K562 (cell line): Measurements from ENCODE around the gene HCN4. TPM values are rescaled to one million over a fixed set of nuclear protein-coding genes. Genes with fewer than 3 reads are reported as not detected.

ENCODE experiments used
- ATAC-seq: fragments of 200-7000 bp; cut with Tn5 transposase; 3 replicates; pipeline ENCODE4 v1.9.1; 2020; ENCODE audit warnings: moderate library complexity
- BruUV-seq: library from RNA; stranded (reverse); fragments of 400-500 nt; replicated peaks from 2 replicates; lab custom pipeline; 2021; lab: Mats Ljungman, UMichigan
- CTCF ChIA-PET: fragments of 300-600 bp; formaldehyde crosslinking; extraction: SDS; loops from one replicate; lab custom pipeline; 2021; ENCODE audit warnings: low intra/inter-chr PET ratio; lab: Yijun Ruan, JAX
- POLR2A ChIA-PET: fragments of 300-600, 350-650 bp; sonication (Branson Sonifier 250); formaldehyde crosslinking; extraction: SDS; loops from one replicate; lab custom pipeline; 2021; ENCODE audit warnings: antibody characterized with exemption, inconsistent platforms; lab: Yijun Ruan, JAX
- DNase-seq, 4 experiments: peaks; one replicate each; pipeline versions ENCODE4 v3.0.0 to v3.0.0-alpha.2; 2011 to 2018; ENCODE audit warnings: low spot score in 3 of 4, mixed read lengths in 3 of 4; ENCODE audit errors: extremely low read depth in 1 of 4
- FAIRE-seq: peaks from 2 replicates; lab custom pipeline; 2011; peaks lifted over from hg19 to GRCh38; lab: Jason Lieb, UNC
- H2AFZ ChIP-seq: 2 replicates; pipeline ENCODE4 v1.6.0; 2011; ENCODE audit warnings: low read depth, low read length, control low read depth, inconsistent platforms
- H3K27ac ChIP-seq: fragments of 200-600 bp; 3 replicates; pipeline ENCODE4 v1.8.0; 2011; ENCODE audit warnings: low read depth, mild to moderate bottlenecking, control low read depth, inconsistent platforms, low read length, moderate library complexity, mixed read lengths; ENCODE audit errors: extremely low read depth
- H3K27me3 ChIP-seq, 2 experiments: fragments of 300-600 bp in 1 of 2; 2 replicates in 1 of 2; 3 replicates in 1 of 2; pipeline versions ENCODE4 v1.6.0 to v1.8.0; 2011; ENCODE audit warnings: inconsistent platforms in 2 of 2, low read length in 2 of 2, mild to moderate bottlenecking in 1 of 2, mixed read lengths in 1 of 2, moderate library complexity in 1 of 2; ENCODE audit not compliant: control insufficient read depth in 2 of 2, insufficient read depth in 2 of 2
- H3K36me3 ChIP-seq: fragments of 300-600 bp; 3 replicates; pipeline ENCODE4 v1.8.0; 2011; ENCODE audit warnings: mild to moderate bottlenecking, low read length, inconsistent platforms; ENCODE audit not compliant: control insufficient read depth, insufficient read depth
- H3K4me1 ChIP-seq, 2 experiments: fragments of 200-600 bp in 1 of 2; replicated peaks in 1 of 2; 2 replicates in 1 of 2; 3 replicates in 1 of 2; pipeline versions ENCODE4 v1.5.1 to v1.8.0; 2011; ENCODE audit warnings: inconsistent platforms in 2 of 2, low read length in 2 of 2, mild to moderate bottlenecking in 1 of 2, mixed read lengths in 1 of 2, moderate library complexity in 1 of 2; ENCODE audit not compliant: control insufficient read depth in 2 of 2, insufficient read depth in 2 of 2
- H3K4me2 ChIP-seq: 2 replicates; pipeline ENCODE4 v1.6.1; 2011; ENCODE audit warnings: low read length, control low read depth, inconsistent platforms, mixed read lengths; ENCODE audit not compliant: insufficient read depth
- H3K4me3 ChIP-seq: fragments of 200-600 bp; sonication (generic), shearing (Covaris generic); 2 replicates; pipeline ENCODE4 v1.5.1; 2016; ENCODE audit warnings: control low read depth, inconsistent platforms
- H3K79me2 ChIP-seq: fragments of 200-600 bp; 3 replicates; pipeline ENCODE4 v1.8.0; 2011; ENCODE audit warnings: low read length, inconsistent platforms; ENCODE audit not compliant: control insufficient read depth, insufficient read depth
- H3K9ac ChIP-seq, 2 experiments: 2 replicates each; pipeline versions ENCODE4 v1.6.0 to v1.6.1; 2011; ENCODE audit warnings: low read depth in 2 of 2, low read length in 2 of 2, control low read depth in 1 of 2, inconsistent platforms in 1 of 2, mild to moderate bottlenecking in 1 of 2, mixed read lengths in 1 of 2; ENCODE audit not compliant: insufficient read depth in 1 of 2
- H3K9me1 ChIP-seq: one replicate; pipeline ENCODE4 v1.6.0; 2011; ENCODE audit warnings: inconsistent platforms, mild to moderate bottlenecking, low read length, moderate library complexity; ENCODE audit not compliant: control insufficient read depth, insufficient read depth
- H3K9me3 ChIP-seq: replicated peaks from 2 replicates; pipeline ENCODE4 v1.5.1; 2011; ENCODE audit warnings: low read depth, low read length, inconsistent platforms; ENCODE audit not compliant: control insufficient read depth, insufficient read depth
- H4K20me1 ChIP-seq: replicated peaks from 2 replicates; pipeline ENCODE4 v1.6.1; 2011; ENCODE audit warnings: low read length, inconsistent platforms, mixed read lengths; ENCODE audit not compliant: control insufficient read depth, insufficient read depth
- ATF1 ChIP-seq, 2 experiments: fragments of 450-650 bp in 1 of 2; IDR thresholded peaks; 2 replicates each; pipeline ENCODE4 v1.6.1; 2016; ENCODE audit warnings: missing compliant biosample characterization in 1 of 2, missing genetic modification characterization in 1 of 2
- CEBPZ ChIP-seq: fragments of 150-350 bp; IDR thresholded peaks from 2 replicates; pipeline ENCODE4 v1.6.1; 2014; ENCODE audit warnings: low read depth, mild to moderate bottlenecking, low read length, borderline replicate concordance
- DEAF1 ChIP-seq: fragments of 450-650 bp; formaldehyde crosslinking; IDR thresholded peaks from 2 replicates; pipeline ENCODE4 v1.4.0; 2020; ENCODE audit warnings: mild to moderate bottlenecking, moderate library complexity
- ILF3 ChIP-seq: fragments of 450-650 bp; IDR thresholded peaks from 2 replicates; pipeline ENCODE4 v1.6.1; 2018; ENCODE audit warnings: antibody characterized with exemption, mild to moderate bottlenecking, moderate library complexity, borderline replicate concordance
- THRA ChIP-seq: fragments of 450-650 bp; IDR thresholded peaks from 2 replicates; pipeline ENCODE4 v1.6.1; 2017; ENCODE audit warnings: mild to moderate bottlenecking, moderate library complexity
- UBTF ChIP-seq, 2 experiments: IDR thresholded peaks; 2 replicates each; pipeline ENCODE4 v1.6.1; 2012; ENCODE audit warnings: improper control_type of control experiment in 2 of 2, low read depth in 2 of 2, low read length in 2 of 2, borderline replicate concordance in 1 of 2
- VEZF1 ChIP-seq: fragments of 200-800 bp; sonication (Bioruptor generic); IDR thresholded peaks from 2 replicates; pipeline ENCODE4 v1.6.1; 2017; ENCODE audit warnings: missing genetic modification characterization, missing compliant biosample characterization
- XRCC4 ChIP-seq: IDR thresholded peaks from one replicate; pipeline ENCODE4 v1.6.1; 2011; ENCODE audit not compliant: insufficient read depth, insufficient read length; ENCODE audit errors: extremely low read depth
- ZNF174 ChIP-seq: fragments of 250-450 bp; sonication (Bioruptor Pico); IDR thresholded peaks from 2 replicates; pipeline ENCODE4 v1.4.0; 2020; ENCODE audit warnings: mild to moderate bottlenecking
- WGBS: fragments of 100-300 bp; shearing (Covaris generic); methylation state at CpG from one replicate; pipeline ENCODE4 v1.1.6; 2016; ENCODE audit warnings: low coverage, mixed read lengths; ENCODE audit not compliant: insufficient coverage; ENCODE audit errors: missing lambda C conversion rate; 5-methylcytosine and 5-hydroxymethylcytosine counted together
- in situ Hi-C: fragments of 300-500 bp; cut with MboI; formaldehyde crosslinking; loops from 4 replicates; pipeline ENCODE4 v1.15.0; 2018; ENCODE audit warnings: inconsistent platforms, mixed read lengths
- intact Hi-C: fragments of 100-400 bp; cut with micrococcal nuclease; formaldehyde crosslinking; loops from 2 replicates; pipeline ENCODE4 v1.14.2; 2022
- polyA plus RNA-seq, 8 experiments: library from polyadenylated mRNA; depleted of rRNA in 4 of 8; stranded (reverse) in 5 of 8; unstranded in 3 of 8; fragments of >200 nt; fragmentation: Nextera tagmentation in 2 of 8; fragmentation: Illumina TruSeq in 1 of 8; extraction: Ambion mirVana in 2 of 8; extraction: Trizol in 1 of 8; gene quantifications; 2 replicates each; pipeline versions ENCODE4 v1.2.1 to v1.2.3, GENCODE V29; 2011 to 2014; ENCODE audit warnings: inconsistent platforms in 1 of 8, missing spikeins in 1 of 8
- total RNA-seq, 7 experiments: library from RNA; depleted of rRNA in 6 of 7; stranded (reverse); fragments of >200 nt in 6 of 7; fragmentation: Illumina TruSeq in 2 of 7; extraction: Trizol in 2 of 7; gene quantifications; 2 replicates each; pipeline versions ENCODE4 v1.2.1 to v1.2.3, GENCODE V29; 2011 to 2021; ENCODE audit warnings: low replicate concordance in 1 of 7

The HCN4 gene
- total and polyA plus RNA-seq, 9 of the 15 experiments (the other 6 are each of a cell fraction or from before 2014, with no cell fraction given), result not detected

- ChIA-PET POLR2A (interaction anchor here (0.9 kb wide), 1 partner anchor 15 kb away, joined by 3 read pairs; no protein-coding TSS in a partner anchor), CTCF (interaction anchor here (1.1 to 1.8 kb wide), 2 partner anchors 355 to 417 kb away, joined by 3 to 7 read pairs; no protein-coding TSS in a partner anchor)
- H3K79me2 ChIP-seq, result no peaks in the 10 kb centered on the region
- H3K4me2 ChIP-seq, result no peak overlapping the region
- no peaks in the 10 kb centered on the region for H3K9me3 ChIP-seq
- no peaks in the 10 kb centered on the region for H3K9me1 ChIP-seq
- H3K4me3 ChIP-seq, result no peak overlapping the region
- H2AFZ ChIP-seq, result no peak overlapping the region
- ATAC-seq (no peak), DNase-seq (no peak), FAIRE-seq (no peak)
- H3K4me1 ChIP-seq, result no peaks in the 10 kb centered on the region
- peaks cover 14 to 21% of the 10 kb centered on the region in 2 experiments for H3K27me3 ChIP-seq
- in situ Hi-C loops (no loop called here), intact Hi-C loops (no loop called here)
- no TSS peak for BruUV-seq
- H4K20me1 ChIP-seq, result no peaks in the 10 kb centered on the region
- no peaks in the 10 kb centered on the region for H3K36me3 ChIP-seq
- H3K9ac ChIP-seq, result no peak overlapping the region
- 0% methylated on average over 8 of the region's 8 CpGs for WGBS
- H3K27ac ChIP-seq, result no peak overlapping the region
- TF ChIP-seq XRCC4, result no peak
- TF ChIP-seq ILF3, result no peak
- no peak for TF ChIP-seq ATF1 (CRISPR knock-in tag; IDR thresholded peaks at IDR 0.05)
- no peak for TF ChIP-seq ATF1 (tag; IDR thresholded peaks at IDR 0.05)
- TF ChIP-seq DEAF1 (CRISPR knock-in tag), result no peak
- TF ChIP-seq VEZF1 (CRISPR knock-in tag), result no peak
- no peak for TF ChIP-seq THRA
- no peak for TF ChIP-seq CEBPZ
- TF ChIP-seq ZNF174 (CRISPR knock-in tag), result no peak
- TF ChIP-seq UBTF (IDR thresholded peaks at IDR 0.05; ENCODE audit: borderline replicate concordance in 1 of 2, low read depth in 2 of 2, low read length in 2 of 2), result no peak
Measured at GRCh38 chr15:73282567-73283365, 86.0 kb downstream of the HCN4 start.
